HG03439 (cell line): Measurements from ENCODE around the gene COX11.

Experiments used
- ATAC-seq: cut with Tn5 transposase; IDR thresholded peaks from one replicate; pipeline ENCODE4 v1.9.1; 2021; ENCODE audit warnings: mild to moderate bottlenecking, moderate library complexity; ENCODE audit not compliant: unreplicated experiment

Gene COX11

DNA sequence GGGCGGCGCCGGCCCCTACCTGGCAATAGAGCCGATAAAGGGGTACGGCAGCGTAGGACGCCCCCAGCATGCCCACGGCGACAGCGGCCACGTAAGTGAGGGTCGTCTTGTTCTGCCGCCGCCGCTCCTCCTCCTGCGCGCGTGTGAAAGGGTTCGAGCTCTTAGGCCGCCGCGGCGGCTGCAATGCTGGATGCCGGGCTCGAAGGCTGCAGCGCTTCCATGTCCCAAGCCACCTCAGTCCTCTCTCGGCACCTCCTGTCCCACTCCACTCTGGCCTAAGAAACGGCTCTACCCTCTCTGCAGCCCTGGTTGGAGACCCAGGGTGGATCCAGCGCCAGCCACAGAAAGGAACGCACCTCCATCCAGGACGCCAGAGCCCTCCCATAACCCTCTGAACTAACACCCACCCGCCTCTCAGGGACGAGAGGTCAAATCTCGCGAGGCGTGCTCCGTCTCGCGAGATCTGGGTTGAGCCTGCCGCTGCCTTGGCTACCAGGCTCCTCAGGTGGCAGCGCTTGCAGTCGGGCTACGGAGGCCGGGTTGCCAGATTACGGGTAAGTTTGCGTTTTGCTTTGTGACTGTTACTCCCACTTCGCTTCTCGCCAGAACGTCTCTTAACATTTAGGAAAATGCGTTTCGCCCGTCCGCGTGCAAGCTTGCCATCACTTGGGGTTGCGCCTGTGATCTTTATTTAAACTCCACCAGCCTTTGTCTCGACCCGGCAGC, at the start of gene COX11, which contains the start of gene STXBP4:
COX11 (minus strand) TSS at position 393 of the 726 bp plus-strand sequence; CDS start at position 385, 8 bp downstream.
STXBP4 (plus strand) TSS at position 504 of the 726 bp plus-strand sequence. CDS start 17,455 bp downstream, outside the sequence.
- ATAC-seq, result peak; percentile 97

GRCh38 chr17:55005520-55005919, 37.1 kb upstream of the COX11 start:
- no peak for ATAC-seq

- ATAC-seq, result no peak
Observed at GRCh38 chr17:55004484-55004883, 36.0 kb upstream of the COX11 start.

DNA sequence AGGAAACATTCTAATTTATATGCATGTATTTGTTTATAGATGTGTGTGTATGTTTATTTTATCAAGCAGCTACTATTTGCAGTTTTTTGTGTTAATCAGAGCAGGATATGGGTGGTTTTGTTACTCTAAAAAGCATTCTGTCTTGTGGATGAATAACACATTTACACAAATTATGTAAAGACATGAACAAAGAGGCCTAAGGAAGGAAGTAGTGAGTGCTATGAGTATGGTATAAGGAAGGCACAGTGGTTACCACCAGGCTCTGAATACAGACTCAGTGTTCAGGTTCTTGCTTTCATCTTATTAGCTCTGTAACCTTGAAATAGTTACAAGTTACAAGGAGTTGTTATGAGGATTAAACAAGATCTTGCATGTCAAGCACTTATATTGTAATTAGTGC, 34.0 kb upstream of the COX11 start:
- no peak for ATAC-seq

- ATAC-seq, result no peak
Observed at GRCh38 chr17:54996441-54996840, 28.0 kb upstream of the COX11 start.

DNA sequence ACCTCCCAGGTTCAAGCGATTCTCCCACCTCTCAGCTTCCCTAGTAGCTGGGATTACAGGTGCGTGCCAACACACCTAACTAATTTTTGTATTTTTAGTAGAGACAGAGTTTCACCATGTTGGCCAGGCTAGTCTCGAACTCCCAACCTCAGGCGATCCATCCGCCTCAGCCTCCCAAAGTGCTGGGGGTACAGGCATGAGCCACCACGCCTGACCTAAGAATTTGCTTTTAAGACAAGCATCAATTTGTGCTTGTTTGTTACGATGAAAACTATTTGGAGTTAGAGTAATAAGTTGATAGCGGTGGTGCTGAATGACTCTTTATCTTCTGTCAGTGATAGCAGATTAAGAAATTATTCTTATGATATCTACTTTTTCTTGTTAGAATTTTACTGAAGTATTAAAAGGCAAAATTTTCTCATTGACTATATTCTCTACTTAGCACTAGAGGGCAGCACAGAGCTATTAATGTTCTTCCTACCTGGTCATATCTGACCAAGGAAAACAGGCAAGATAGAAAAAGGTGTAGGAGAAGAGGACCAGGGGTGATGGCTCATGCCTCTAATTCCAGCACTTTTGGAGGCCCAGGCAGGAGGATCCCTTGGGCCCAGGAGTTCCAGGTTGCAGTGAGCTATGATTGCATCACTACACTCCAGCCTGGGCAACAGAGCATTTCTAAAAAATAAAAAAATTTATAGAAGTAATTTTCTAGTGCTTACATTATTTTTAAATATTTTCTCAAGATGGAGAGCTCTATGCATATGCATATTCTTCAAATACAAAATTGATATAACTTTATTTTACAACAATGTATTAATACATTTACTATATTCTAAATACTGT, 24.6 kb upstream of the COX11 start:
- no peak for ATAC-seq

DNA sequence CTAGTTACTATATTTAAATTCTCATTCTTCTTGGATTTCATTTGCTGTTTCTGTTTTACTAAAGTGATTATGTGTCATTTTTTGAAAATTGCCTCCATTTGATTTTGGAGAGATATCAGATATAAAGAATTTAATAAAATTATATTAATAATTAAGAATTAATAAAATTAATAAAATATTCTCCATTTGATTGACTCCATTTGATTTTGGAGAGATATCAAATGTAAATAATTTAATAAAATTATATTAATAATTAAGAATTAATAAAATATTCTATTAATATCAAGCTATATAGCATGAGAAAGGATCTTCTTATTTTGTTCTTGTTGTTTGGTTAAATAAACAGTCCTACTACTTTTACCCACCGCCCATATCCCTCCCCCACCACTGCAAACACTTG, 23.1 kb upstream of the COX11 start:
- ATAC-seq, result no peak

DNA sequence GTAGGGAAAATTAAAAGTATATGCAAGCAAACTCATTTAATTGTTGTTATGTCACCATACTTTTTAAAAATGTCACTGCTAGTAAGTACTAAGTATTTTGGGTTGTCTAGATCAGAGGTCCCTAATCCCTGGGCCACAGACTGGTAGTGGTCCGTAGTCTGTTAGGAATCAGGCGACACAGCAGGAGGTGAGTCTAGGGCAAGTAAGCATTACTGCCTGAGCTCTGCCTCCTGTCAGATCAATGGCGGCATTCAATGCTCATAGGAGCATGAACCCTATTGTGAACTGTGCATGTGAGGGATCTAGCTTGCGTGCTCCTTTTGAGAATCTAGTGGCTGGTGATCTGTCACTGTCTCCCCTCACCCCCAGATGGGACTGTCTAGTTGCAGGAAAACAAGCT, 21.7 kb upstream of the COX11 start:
- no peak for ATAC-seq

DNA sequence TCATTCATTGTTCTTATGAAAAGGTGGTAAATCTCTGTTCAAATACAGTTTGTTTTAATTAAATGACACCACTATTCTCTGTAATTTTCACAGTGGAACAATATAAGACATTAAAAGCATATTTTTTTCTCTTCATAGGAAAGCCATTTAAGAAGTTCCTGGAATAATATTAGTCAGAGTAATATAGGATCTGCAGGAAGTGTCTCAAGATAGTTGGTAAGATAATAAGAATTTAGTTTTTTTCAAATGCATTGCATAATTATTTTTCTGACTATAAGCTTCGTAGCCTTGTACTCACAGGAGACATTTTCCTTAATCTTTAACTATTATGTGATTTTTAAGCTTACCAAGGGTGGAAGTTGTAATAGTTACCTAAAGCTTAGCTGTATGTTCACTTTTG, 17.0 kb upstream of the COX11 start:
- ATAC-seq, result no peak

DNA sequence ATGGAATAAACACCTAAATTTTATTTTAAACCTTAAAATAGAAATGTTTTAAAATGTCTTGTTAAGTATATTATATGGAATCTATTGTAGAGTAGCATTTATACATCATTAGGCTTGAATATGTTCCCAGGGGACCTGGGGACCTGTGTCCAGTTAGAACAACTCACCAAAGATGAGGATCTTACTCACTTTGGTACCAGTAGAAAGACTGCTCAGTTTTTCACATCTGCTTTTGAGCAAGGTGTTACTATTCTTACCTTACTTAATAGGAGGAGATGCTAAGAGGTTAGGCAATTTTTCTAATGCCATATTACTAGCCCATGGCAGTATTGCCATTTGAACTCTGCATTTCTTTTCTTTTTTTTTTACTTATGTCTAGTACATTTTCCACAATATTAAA, 14.8 kb upstream of the COX11 start:
- ATAC-seq, result no peak

GRCh38 chr17:54982399-54982798, 13.9 kb upstream of the COX11 start:
- ATAC-seq, result no peak

DNA sequence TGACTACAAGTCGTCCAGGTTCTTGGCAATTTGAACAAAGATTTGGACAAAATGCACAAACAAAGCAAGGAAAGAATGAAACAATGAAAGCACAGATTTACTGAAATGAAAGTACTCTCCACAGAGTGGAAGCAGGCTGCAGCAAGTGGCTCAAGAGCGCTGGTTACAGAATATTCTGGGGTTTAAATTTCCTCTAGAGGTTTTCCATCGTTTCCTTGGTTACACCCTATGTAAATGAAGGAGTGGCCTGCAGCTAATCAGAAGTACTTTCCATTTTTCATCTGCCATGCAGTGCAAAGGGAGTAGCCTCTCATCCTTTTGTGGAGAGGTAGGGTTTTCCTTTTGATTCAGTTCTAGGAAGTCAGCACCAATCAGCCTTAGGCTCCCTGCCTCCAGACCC, 11.9 kb upstream of the COX11 start:
- no peak for ATAC-seq

GRCh38 chr17:54979657-54980056, 11.2 kb upstream of the COX11 start:
- no peak for ATAC-seq

DNA sequence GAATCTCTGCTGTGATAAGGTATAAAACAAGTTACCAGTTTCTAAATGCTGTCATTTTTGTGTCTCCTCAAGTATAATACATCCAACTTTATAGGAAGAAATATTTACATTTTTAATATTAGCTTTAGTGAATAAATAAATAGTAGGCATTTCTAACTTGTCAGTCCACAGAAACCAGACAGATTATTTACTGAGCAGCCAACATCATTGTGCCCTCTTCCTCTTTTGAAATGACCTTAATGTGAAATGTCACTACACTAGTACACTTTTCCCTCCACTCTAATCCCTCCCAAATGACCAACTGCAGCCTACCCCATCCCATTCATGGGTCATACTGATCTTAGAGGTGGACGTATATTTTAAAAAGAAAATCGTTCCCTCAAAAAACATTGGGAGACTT, 9.3 kb upstream of the COX11 start:
- no peak for ATAC-seq

GRCh38 chr17:54976316-54976715, 7.9 kb upstream of the COX11 start:
- no peak for ATAC-seq

DNA sequence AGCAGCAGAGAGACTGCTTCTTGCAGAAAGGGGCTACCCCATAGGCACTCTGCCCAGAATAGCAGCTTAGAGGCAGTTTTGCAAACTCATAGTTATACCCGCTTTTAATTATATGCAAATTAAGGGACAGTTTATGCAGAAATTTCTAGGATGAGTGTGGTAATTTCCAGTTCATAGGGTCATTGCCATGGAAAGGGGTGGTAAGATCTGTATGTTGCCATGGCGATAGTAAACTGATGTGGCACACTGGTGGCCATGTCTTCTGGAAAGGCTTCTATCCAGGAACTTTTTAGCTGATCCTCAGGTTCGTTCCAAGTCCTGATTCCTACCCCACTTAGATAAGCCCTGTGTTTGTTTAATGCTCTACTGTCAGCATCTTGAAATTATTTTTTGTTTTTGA, 6.3 kb upstream of the COX11 start:
- ATAC-seq, result no peak

GRCh38 chr17:54972406-54973138, 4.1 kb upstream of the COX11 start:
- no peak for ATAC-seq

- no peak for ATAC-seq
Observed at GRCh38 chr17:54971901-54972300, 3.4 kb upstream of the COX11 start.

DNA sequence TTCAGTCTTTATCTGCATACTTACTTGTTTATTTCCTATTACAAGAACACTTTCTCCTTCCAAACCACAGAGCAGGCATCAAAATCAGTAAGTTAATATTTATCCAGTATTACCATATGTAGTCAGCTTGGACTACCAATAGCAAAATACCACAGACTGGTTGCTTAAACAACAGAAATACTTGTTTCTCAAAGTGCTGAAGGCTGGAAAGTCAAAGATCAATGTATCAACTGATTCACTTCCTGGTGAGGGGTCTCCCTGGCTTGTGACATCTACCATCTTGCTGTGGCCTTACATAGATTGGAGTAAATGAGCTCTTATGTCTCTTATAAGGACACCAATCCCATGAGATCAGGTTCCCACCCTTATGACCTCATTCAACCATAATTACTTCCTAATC, 2.7 kb upstream of the COX11 start:
- ATAC-seq, result no peak

- ATAC-seq, result no peak
Observed at GRCh38 chr17:54969658-54970572, 1.5 kb upstream of the COX11 start.

GRCh38 chr17:54968988-54969332, 506 bp upstream of the COX11 start:
- peak; percentile 36 for ATAC-seq
